ENCODE measurements around the gene DNTT.

The DNTT gene

GRCh38 chr10:96311180-96311715 lies 7.0 kb downstream of the DNTT start:
- no peak for DNase-seq

GRCh38 chr10:96313344-96313743 lies 9.1 kb downstream of the DNTT start:
- no peak for DNase-seq

- DNase-seq: no peak
Measured at GRCh38 chr10:96317067-96317833, 13.0 kb downstream of the DNTT start.

DNA sequence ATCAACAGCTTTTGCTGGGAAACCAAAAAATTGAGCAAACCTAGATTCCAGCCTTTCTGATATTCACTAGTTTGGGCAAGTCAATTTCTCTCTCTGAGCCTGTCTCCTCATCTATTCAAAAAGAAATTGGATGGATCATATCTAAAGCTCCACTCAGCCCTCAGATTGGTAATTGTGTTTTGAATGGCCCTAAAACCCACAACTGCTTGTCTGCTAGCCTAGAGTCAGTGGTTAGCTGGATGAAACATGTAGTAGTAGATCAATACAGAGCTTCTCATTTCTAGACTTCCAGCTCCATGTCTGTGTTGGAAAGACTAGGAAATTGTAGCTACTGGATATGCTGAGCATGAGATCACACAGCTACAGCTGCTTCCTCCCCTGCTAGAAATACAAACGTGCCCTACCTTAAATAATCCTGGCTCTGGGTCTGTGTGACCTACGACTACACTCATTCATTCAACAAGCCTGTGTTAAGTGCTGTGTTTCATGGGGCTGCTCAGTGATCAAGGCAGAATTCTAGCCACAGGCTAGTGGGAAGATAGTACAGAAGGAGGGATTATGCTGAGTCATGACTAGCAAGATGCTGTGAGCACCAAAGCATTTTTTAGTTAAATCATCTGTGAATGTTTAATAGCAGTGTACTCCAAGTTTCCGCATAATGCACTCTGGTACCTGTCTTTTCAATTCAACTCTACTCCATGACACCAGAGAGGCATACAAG lies 15.7 kb downstream of the DNTT start:
- DNase-seq: peak; percentile 4

DNA sequence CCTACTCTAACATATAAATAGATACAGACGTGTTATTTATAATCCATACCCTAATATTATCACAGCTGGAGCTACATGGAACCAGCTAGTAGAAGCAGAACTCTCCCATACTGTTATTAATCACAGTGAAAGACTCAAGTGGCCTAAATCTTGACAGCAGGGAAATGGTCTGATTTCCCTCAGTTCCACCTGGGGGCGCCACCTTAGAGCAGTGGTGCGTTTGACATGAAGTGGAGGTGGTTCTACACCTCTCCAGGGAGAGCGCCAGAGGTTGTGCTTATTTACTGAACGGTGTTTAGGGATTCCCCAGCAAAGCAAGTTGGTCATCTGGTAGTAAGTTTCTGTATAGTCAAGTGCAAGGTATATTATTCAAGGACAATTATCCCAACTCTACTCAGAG lies 17.6 kb downstream of the DNTT start:
- DNase-seq: no peak

DNA sequence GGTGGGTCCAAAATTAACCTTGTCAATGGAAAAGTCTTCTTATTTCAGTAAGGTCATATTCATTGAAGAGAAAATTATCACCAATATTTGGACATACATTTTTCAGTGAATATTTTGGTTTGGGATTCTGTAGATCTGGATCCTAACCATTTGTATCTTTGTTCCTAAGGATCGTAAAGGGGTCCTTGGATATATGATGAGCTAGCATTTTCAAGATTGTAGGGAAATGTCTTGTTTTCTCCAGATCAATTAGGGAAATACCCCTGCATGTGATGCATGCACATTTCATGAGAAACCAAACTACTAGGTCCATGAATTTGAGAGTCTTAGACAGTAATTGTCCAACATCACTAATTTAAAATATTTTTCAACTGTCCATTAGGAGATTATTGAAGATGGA lies 18.0 kb downstream of the DNTT start:
- DNase-seq: no peak

GRCh38 chr10:96324447-96324846 lies 20.2 kb downstream of the DNTT start:
- no peak for DNase-seq

GRCh38 chr10:96325719-96326373 lies 21.6 kb downstream of the DNTT start:
- no peak for DNase-seq

DNA sequence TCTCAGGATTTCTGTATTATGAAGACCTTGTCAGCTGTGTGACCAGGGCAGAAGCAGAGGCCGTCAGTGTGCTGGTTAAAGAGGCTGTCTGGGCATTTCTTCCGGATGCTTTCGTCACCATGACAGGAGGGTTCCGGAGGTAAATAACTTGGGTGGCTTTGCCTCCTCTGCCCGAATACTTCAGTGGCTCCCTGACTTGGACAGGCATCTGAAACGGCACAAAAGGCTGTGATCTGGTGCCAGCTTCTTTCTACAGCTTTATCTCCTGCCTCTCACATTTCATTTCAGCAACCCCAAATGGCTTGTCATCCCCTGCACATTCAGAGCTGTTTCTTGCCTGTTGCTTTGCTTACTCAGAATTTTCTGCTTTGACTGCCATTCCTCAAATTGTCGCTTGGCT lies 23.2 kb downstream of the DNTT start:
- DNase-seq: no peak

DNA sequence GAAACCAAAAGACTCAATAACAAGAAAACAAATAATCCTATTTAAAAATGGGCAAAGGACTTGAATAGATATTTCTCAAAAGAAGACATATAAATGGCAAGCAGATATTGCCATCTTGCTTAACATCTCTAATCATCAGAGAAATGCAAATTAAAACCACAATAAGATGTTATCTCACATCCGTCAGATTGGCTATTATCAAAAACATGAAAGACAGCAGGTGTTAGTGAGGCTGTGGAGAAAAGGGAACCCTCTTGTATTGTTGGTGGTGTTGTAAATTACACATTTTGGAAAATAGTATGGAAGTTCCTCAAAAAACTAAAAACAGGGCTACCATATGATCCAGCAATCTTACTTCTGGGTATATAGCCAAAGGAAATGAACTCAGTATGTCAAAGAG lies 28.9 kb downstream of the DNTT start:
- DNase-seq: no peak

DNA sequence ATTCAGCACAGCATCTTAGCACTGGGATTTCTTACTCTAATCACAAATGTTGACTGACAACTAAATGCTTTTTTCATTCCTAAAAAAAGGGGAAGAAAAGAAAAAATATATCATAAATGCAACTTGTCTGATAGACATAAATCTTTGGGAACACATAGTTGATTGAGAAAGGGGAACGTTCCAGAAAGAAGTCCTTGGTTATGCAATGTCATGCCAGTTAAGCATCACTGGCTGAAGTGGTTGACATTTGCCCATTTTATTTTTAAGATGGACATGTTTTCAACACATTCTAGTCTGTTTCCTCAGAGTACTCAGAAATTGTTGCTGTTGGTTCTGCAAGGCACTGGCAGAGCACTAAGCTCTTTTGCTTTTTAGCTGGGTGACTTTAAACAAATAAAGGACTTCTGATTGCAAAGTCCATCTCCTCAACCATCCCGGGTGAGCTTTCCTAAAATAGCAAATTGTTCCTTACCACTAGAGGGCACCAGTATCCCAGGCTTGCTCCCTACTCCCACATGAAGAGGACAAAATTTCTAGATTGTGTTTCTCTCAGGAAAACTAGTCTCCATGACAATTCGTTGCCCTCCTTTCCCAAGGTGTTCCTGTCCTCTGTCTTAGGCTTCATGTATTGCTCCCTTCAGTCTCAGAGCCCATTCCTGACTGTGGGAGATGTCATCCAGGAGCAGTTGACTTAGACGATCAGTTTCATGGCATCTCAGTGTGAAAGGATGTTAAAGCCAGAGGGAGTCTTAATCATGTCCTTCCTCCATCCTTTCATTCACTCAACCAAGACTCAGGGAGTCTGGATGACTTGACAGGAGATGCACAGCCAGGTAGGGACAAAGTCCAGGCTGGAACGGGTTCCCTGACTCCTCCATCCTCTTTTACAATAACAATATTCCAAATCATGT lies 30.6 kb downstream of the DNTT start:
- DNase-seq: peak; percentile 21

DNA sequence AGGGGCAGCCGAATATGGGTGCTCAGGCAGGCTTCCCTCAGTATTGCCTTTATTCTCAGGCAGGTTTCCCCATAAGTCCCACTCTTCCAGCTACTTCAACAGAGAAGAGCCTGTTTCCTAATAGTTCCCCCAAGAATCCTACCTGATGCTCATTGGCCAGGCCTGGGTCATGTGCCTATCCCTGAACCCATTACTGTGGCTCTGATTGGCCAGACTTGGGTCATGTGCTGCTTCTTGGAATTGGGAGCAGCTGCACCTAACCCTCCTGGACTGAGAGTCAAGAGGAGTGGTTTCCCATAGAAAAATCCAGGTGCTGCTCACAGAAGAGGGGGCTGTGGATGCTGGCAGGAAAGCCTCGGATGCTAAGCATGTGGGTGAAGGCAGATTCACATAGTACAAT lies 32.9 kb downstream of the DNTT start:
- no peak for DNase-seq

- DNase-seq: no peak
Measured at GRCh38 chr10:96338279-96338925, 34.2 kb downstream of the DNTT start.

- no peak for DNase-seq
Measured at GRCh38 chr10:96339383-96339782, 35.1 kb downstream of the DNTT start.

- peak; percentile 55 for DNase-seq
Measured at GRCh38 chr10:96339956-96340904, 36.0 kb downstream of the DNTT start.

DNA sequence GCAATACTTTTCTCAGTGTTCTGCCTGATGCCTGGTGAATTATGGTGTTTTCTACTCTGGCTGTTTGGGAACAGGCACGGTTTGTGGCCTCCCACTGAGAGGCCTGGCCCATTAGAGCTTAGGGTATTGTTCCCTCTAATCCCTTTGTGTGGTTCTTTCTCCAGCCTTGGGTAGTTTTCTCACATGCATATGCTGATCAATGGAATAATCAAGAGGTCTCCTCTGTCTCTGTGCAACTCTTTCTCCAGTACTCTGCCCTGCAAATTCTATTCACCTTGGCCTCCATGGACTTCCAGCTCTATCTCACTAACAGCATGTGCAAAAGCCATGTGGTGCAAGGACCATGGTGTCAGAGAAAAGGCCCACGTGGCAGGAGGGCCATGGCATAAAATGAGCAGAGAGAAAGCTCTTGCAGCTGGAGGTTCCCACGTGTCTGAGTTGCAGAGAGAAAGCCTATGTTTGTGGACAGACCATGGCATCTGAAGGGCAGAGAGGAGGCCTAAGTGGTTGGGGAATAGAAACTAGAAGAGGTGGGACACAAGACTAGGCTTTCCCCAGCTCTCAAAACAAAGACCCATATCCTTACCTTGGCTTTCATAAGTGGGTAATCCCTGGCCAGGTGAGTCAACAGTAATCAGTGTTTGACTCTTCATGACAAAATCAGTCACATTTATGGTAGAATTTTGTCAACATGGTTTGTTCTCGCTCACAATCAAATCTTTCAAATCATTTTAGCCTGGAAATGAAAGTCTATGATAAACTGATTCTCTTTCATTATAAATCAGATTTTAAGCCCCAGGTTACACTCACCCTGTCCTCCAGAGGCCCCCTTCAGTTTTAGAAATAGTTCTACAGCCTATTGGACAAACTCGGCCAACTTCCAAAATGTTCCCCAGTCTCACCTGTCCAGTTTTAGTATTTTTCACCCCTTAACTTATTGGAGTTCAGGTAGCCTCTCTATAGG lies 37.3 kb downstream of the DNTT start:
- no peak for DNase-seq

GRCh38 chr10:96342402-96342801 lies 38.2 kb downstream of the DNTT start:
- DNase-seq: no peak

DNA sequence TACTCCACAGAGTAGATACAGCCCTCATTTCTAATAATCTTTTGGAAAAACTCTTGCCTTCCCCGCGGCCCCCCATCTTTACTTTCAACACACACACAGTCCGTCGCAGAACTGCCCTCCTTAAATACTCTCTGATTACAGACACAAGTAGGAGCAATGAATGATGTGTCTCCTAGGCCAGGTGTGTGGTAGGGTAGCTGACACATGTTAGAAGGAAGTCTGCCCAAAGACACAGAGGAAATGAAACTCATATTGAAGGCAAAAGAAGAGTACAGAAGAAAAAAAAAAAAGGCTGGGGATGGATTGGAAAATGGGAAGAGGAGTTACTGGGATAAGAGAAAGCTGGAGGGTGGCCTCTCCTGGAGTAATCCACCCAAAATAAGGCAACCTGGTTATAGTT lies 39.9 kb downstream of the DNTT start:
- DNase-seq: no peak

- DNase-seq: no peak
Measured at GRCh38 chr10:96345222-96345621, 41.0 kb downstream of the DNTT start.

GRCh38 chr10:96346295-96346694 lies 42.1 kb downstream of the DNTT start:
- DNase-seq: no peak
